Measurements from ENCODE around the gene TMED1. TPM values are rescaled to one million over a fixed set of nuclear protein-coding genes. Genes with fewer than 3 reads are reported as not detected.
"Not testable (repeated sequence)": the region's sequence is repeated elsewhere in the genome, so short reads cannot be mapped to it uniquely, and the experiment has no call there.

TMED1 gene
- total RNA-seq, 1 donor from 2014 or later, result 25.0 TPM

- Histone ChIP-seq H3K4me1 (peaks cover 0 to 7% of the 10 kb centered on the region in 2 donors), H3K36me3 (no peaks in the 10 kb centered on the region), H3K4me3 (no peak overlapping the region), H3K27ac (no peak overlapping the region), H3K27me3 (no peaks in the 10 kb centered on the region), H3K9me3 (no peaks in the 10 kb centered on the region)
- DNase-seq (ENCODE audit: low spot score in 2 of 2), result no peak
- TF ChIP-seq, protein P1, sequence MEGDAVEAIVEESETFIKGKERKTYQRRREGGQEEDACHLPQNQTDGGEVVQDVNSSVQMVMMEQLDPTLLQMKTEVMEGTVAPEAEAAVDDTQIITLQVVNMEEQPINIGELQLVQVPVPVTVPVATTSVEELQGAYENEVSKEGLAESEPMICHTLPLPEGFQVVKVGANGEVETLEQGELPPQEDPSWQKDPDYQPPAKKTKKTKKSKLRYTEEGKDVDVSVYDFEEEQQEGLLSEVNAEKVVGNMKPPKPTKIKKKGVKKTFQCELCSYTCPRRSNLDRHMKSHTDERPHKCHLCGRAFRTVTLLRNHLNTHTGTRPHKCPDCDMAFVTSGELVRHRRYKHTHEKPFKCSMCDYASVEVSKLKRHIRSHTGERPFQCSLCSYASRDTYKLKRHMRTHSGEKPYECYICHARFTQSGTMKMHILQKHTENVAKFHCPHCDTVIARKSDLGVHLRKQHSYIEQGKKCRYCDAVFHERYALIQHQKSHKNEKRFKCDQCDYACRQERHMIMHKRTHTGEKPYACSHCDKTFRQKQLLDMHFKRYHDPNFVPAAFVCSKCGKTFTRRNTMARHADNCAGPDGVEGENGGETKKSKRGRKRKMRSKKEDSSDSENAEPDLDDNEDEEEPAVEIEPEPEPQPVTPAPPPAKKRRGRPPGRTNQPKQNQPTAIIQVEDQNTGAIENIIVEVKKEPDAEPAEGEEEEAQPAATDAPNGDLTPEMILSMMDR (IDR thresholded peaks at IDR 0.05), result no peak
- intact Hi-C loops (cut with DNase I), result no loop called here
These were observed 3.4 kb upstream of the TMED1 start for GRCh38 chr19:10839114-10840050.

GRCh38 chr19:10838377-10838776 is 2.4 kb upstream of the TMED1 start:
- intact Hi-C loops (cut with DNase I), result no loop called here
- DNase-seq (ENCODE audit: low spot score in 2 of 2), result no peak
- no peaks in the 10 kb centered on the region for H3K9me3 ChIP-seq
- no peaks in the 10 kb centered on the region for H3K27me3 ChIP-seq
- TF ChIP-seq, protein P1 (IDR thresholded peaks at IDR 0.05), result no peak
- peaks cover 0 to 3% of the 10 kb centered on the region in 2 donors for H3K36me3 ChIP-seq
- H3K4me1 ChIP-seq, result peaks cover 0 to 7% of the 10 kb centered on the region in 2 donors
- no peak overlapping the region for H3K27ac ChIP-seq
- no peak overlapping the region for H3K4me3 ChIP-seq

DNA sequence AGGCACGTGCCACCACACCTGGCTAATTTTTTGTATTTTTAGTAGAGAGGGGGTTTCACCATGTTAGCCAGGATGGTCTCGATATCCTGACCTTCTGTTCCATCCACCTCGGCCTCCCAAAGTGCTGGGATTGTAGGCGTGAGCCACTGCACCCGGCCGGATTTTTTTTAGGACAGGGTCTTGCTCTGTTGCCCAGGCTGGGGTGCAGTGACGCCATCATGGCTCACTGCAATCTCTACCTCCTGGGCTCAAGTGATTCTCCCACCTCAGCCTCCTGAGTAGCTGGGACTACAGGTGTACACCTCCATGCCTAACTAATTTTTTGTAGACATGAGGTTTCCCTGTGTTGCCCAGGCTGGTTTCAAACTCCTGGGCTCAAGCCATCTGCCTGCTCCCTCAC is 1.6 kb upstream of the TMED1 start:
- H3K4me1 ChIP-seq; DNase-seq (ENCODE audit: low spot score in 2 of 2); H3K4me3 ChIP-seq; intact Hi-C loops (cut with DNase I); H3K36me3 ChIP-seq; H3K27ac ChIP-seq; H3K27me3 ChIP-seq; H3K9me3 ChIP-seq: not testable (repeated sequence)

DNA sequence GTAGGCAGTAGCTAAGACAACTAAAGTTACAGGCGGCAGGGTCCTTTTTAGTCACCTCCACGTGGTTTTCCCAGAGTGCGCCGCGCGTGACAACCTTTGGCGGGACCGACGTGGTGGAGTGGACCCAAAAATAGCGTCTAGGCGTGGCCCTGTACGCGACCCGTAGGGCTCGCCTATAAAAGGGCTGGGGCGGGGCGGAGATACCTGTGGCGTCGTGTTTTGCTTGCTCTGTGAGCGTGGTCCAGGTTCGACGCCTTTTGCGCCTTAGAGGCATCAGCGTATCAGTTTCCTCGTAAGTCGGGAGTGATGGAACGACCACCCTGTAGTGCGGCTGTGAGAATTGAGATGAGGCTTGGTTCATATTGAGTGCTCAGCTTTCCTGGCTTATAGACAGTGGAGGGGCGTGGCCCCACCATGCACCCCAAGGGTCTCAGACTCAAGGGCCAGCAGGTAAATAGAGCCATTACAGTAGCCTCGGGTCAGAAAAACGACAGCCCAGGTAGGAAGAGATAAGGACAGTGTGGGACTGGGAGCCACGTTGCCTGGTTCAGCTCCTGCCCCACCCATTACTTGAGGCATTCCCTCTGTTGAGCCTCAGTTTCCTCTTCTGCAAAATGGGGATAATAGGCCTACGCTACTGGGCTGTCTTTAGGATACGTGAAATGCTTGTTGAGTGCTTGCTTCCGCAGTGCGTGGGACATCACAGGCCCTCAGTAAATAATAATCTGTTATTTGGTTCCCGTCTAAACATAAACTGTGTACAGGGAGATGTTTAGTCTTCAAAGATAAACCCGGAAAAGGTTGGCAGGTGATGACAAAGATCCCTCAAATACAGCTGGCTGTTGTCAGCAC is 693 bp upstream of the TMED1 start:
- intact Hi-C loops (cut with DNase I), result loop anchor here (1.0 kb wide), 2 partner anchors 28 to 35 kb away; partner anchors contain the start of gene CARM1
- H3K4me3 ChIP-seq, result peak overlapping the region; percentile 71 to 86

DNA sequence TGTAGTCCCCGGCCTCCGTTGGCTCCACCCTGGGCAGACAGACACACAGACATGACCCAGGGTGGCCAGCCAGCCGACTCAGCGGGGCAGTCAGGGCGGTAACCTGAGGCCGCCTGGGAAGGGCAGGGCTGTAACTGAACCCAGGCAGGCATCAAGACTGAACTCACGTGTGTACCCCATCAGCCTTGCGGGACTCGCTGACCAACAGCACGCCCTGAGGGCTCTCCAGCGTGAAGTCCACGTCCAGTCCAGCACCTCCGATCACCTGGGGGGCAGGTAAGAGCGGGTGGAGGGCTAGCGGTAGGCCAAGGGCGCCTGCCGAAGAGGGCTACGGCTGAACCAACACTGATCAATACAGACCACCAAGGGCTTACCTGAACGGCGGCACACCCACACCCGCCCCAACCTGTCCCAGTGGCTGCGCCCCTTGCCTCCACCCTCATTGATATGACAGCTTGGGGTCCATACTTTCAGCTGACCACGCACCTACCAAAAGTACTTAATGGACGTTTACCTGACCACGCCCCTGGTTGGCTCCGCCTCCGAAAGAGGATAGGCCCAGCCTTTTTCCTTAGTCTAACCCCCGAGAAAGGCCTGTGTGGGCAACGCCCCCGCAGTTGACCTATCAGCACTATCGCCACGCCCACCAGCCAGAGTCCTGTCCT is 791 bp downstream of the TMED1 start:
- Histone ChIP-seq H3K4me3 (peak overlapping the region; percentile 54 to 71), H3K36me3 (peaks cover 19 to 33% of the 10 kb centered on the region in 2 donors), H3K9me3 (no peaks in the 10 kb centered on the region), H3K27me3 (no peaks in the 10 kb centered on the region), H3K4me1 (peaks cover 0 to 7% of the 10 kb centered on the region in 2 donors), H3K27ac (peak overlapping the region; percentile 96 to 99)
- DNase-seq (ENCODE audit: low spot score in 2 of 2), result peak; percentile 98 to 100
- TF ChIP-seq, protein P1 (IDR thresholded peaks at IDR 0.05), result no peak
- intact Hi-C loops (cut with DNase I), result loop anchor here (1.0 kb wide), 2 partner anchors 17 to 118 kb away; no protein-coding TSS in a partner anchor

More for the DNA sequence above, 693 bp upstream of the TMED1 start:
- Histone ChIP-seq H3K9me3 (no peaks in the 10 kb centered on the region), H3K27ac (peak overlapping the region; percentile 96 to 99), H3K36me3 (peaks cover 8 to 18% of the 10 kb centered on the region in 2 donors), H3K27me3 (no peaks in the 10 kb centered on the region), H3K4me1 (peaks cover 0 to 7% of the 10 kb centered on the region in 2 donors)
- DNase-seq (ENCODE audit: low spot score in 2 of 2), result peak in 1 of 2 donors; percentile 90
- TF ChIP-seq, protein P1 (IDR thresholded peaks at IDR 0.05), result no peak

All from ascending aorta (tissue), 2 donors.